ENCODE results near the gene INMT.

GRCh38 chr7:30714129-30714528 lies 37.8 kb upstream of the INMT start:
- TF ChIP-seq, protein P1, sequence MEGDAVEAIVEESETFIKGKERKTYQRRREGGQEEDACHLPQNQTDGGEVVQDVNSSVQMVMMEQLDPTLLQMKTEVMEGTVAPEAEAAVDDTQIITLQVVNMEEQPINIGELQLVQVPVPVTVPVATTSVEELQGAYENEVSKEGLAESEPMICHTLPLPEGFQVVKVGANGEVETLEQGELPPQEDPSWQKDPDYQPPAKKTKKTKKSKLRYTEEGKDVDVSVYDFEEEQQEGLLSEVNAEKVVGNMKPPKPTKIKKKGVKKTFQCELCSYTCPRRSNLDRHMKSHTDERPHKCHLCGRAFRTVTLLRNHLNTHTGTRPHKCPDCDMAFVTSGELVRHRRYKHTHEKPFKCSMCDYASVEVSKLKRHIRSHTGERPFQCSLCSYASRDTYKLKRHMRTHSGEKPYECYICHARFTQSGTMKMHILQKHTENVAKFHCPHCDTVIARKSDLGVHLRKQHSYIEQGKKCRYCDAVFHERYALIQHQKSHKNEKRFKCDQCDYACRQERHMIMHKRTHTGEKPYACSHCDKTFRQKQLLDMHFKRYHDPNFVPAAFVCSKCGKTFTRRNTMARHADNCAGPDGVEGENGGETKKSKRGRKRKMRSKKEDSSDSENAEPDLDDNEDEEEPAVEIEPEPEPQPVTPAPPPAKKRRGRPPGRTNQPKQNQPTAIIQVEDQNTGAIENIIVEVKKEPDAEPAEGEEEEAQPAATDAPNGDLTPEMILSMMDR (IDR thresholded peaks at IDR 0.05; ENCODE audit: low read depth, low read length) = no peak
- no peak for TF ChIP-seq EZH2phosphoT487 (IDR thresholded peaks at IDR 0.05; ENCODE audit: low read depth)

All from OCI-LY3 (cell line).